NB4 (cell line): ENCODE measurements around the gene SMARCC2.

Source experiments
- MYC ChIP-seq: IDR thresholded peaks from 2 replicates; pipeline ENCODE4 v1.6.1; 2011; ENCODE audit warnings: low read depth, low read length
- POLR2A ChIP-seq: IDR thresholded peaks from 2 replicates; pipeline ENCODE4 v1.6.1; 2011; ENCODE audit warnings: mild to moderate bottlenecking; ENCODE audit not compliant: insufficient read length; ENCODE audit errors: extremely low read depth
- TF ChIP-seq, protein P1 (sequence below): IDR thresholded peaks from one replicate; pipeline ENCODE4 v1.5.1; 2012; ENCODE audit warnings: low read depth, low read length

DNA sequence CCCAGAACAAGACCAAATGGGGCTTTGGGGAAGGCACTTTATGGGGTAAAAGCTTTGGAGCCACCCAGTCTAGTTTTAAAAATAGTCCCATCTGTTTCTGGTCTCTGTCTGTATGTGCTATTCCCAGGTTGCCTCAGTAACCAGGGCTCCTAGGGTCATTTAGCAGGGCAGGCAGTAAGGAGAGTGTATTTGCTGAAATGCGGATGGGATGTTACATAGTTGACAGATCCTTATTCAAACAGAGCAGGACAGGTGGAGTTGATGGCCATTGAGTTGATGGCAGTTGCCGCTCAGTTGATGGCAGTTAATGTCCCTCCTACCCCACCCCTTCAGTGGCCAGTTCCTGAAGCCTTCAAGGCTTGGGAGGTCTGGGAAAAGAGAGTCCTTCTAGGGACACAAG lies 66.6 kb downstream of the SMARCC2 start:
- TF ChIP-seq, protein P1, sequence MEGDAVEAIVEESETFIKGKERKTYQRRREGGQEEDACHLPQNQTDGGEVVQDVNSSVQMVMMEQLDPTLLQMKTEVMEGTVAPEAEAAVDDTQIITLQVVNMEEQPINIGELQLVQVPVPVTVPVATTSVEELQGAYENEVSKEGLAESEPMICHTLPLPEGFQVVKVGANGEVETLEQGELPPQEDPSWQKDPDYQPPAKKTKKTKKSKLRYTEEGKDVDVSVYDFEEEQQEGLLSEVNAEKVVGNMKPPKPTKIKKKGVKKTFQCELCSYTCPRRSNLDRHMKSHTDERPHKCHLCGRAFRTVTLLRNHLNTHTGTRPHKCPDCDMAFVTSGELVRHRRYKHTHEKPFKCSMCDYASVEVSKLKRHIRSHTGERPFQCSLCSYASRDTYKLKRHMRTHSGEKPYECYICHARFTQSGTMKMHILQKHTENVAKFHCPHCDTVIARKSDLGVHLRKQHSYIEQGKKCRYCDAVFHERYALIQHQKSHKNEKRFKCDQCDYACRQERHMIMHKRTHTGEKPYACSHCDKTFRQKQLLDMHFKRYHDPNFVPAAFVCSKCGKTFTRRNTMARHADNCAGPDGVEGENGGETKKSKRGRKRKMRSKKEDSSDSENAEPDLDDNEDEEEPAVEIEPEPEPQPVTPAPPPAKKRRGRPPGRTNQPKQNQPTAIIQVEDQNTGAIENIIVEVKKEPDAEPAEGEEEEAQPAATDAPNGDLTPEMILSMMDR: no peak
- no peak for TF ChIP-seq POLR2A
- no peak for TF ChIP-seq MYC
